PC-3 (cell line): ENCODE measurements around the gene MINK1. TPM values are rescaled to one million over a fixed set of nuclear protein-coding genes. Genes with fewer than 3 reads are reported as not detected.

Source experiments
- ATAC-seq: fragments of 200-7000 bp; cut with Tn5 transposase; 2 replicates; pipeline ENCODE4 v1.9.1; 2020; ENCODE audit warnings: mild to moderate bottlenecking, moderate library complexity
- BruUV-seq: library from RNA; stranded (reverse); fragments of 400-500 nt; replicated peaks from 2 replicates; lab custom pipeline; 2021; lab: Mats Ljungman, UMichigan
- CTCF ChIA-PET: fragments of 300-600 bp; sonication (Branson Sonifier 250); formaldehyde crosslinking; loops from one replicate; lab custom pipeline; 2022; ENCODE audit warnings: antibody characterized with exemption; lab: Charles Lee
- POLR2A ChIA-PET: fragments of 300-600 bp; sonication (Branson Sonifier 250); formaldehyde crosslinking; loops from one replicate; lab custom pipeline; 2022; ENCODE audit warnings: antibody characterized with exemption; ENCODE audit not compliant: unreplicated experiment; lab: Charles Lee
- DNase-seq: peaks from one replicate; pipeline ENCODE4 v3.0.0-alpha.2; 2015
- H2AFZ ChIP-seq: fragments of 300-600 bp; sonication (generic); 2 replicates; pipeline ENCODE4 v1.6.0; 2016; ENCODE audit warnings: antibody characterized with exemption, low read length
- H3F3A ChIP-seq: fragments of 300-600 bp; sonication (generic); one replicate; pipeline ENCODE4 v1.6.0; 2017; ENCODE audit warnings: antibody characterized with exemption, low read length, control low read depth, mild to moderate bottlenecking; ENCODE audit not compliant: unreplicated experiment
- H3K27ac ChIP-seq: fragments of 300-600 bp; sonication (generic); 2 replicates; pipeline ENCODE4 v1.5.1; 2016; ENCODE audit warnings: mild to moderate bottlenecking, low read length
- H3K27me3 ChIP-seq: fragments of 300-600 bp; sonication (generic); 2 replicates; pipeline ENCODE4 v1.6.1; 2016; ENCODE audit warnings: low read length, mixed read lengths
- H3K36me3 ChIP-seq: fragments of 300-600 bp; sonication (generic); 2 replicates; pipeline ENCODE4 v1.6.1; 2016; ENCODE audit warnings: low read depth, mixed run types, low read length, mixed read lengths
- H3K4me1 ChIP-seq: fragments of 300-600 bp; sonication (generic); 2 replicates; pipeline ENCODE4 v1.5.1; 2016; ENCODE audit warnings: low read length; ENCODE audit not compliant: insufficient read depth
- H3K4me2 ChIP-seq: fragments of 300-600 bp; sonication (generic); 2 replicates; pipeline ENCODE4 v1.6.0; 2016; ENCODE audit warnings: low read length
- H3K4me3 ChIP-seq: fragments of 300-600 bp; sonication (generic); 2 replicates; pipeline ENCODE4 v1.5.1; 2016; ENCODE audit warnings: mild to moderate bottlenecking, low read length, mixed read lengths
- H3K79me2 ChIP-seq: fragments of 300-600 bp; sonication (generic); 2 replicates; pipeline ENCODE4 v1.6.1; 2017; ENCODE audit warnings: low read length, mixed read lengths
- H3K9ac ChIP-seq: fragments of 300-600 bp; sonication (generic); 2 replicates; pipeline ENCODE4 v1.6.0; 2016; ENCODE audit warnings: mild to moderate bottlenecking, low read length
- H3K9me2 ChIP-seq: fragments of 300-600 bp; sonication (generic); replicated peaks from 2 replicates; pipeline ENCODE4 v1.6.1; 2016; ENCODE audit warnings: mixed run types, low read length, mixed read lengths
- H3K9me3 ChIP-seq: fragments of 300-600 bp; sonication (generic); 2 replicates; pipeline ENCODE4 v1.6.1; 2016; ENCODE audit warnings: low read length, mixed read lengths
- H4K20me1 ChIP-seq: fragments of 300-600 bp; sonication (generic); 2 replicates; pipeline ENCODE4 v1.6.1; 2016; ENCODE audit warnings: low read length, mixed read lengths
- CTCF ChIP-seq: fragments of 300-600 bp; sonication (generic); conservative IDR thresholded peaks from 2 replicates; pipeline ENCODE4 v1.5.1; 2017; ENCODE audit warnings: antibody characterized with exemption, low read depth, mild to moderate bottlenecking, low read length
- EZH2 ChIP-seq: fragments of 300-600 bp; sonication (generic); IDR thresholded peaks from one replicate; pipeline ENCODE4 v1.6.1; 2017; ENCODE audit warnings: antibody characterized with exemption, mild to moderate bottlenecking, low read length; ENCODE audit not compliant: unreplicated experiment
- EZH2phosphoT487 ChIP-seq: fragments of 300-600 bp; sonication (generic); IDR thresholded peaks from 2 replicates; pipeline ENCODE4 v1.6.1; 2018; ENCODE audit warnings: mild to moderate bottlenecking, antibody characterized with exemption, low read length, borderline replicate concordance
- intact Hi-C: fragments of 100-400 bp; cut with micrococcal nuclease; formaldehyde crosslinking; loops from 2 replicates; pipeline ENCODE4 v1.9.0; 2023
- total RNA-seq: library from RNA; depleted of rRNA; stranded (reverse); fragments of >200 nt; gene quantifications from 2 replicates; pipeline ENCODE4 v1.2.3, GENCODE V29; 2014

The MINK1 gene
- total RNA-seq, 1 experiment from 2014 or later = 44.5 TPM

GRCh38 chr17:4837471-4838308 lies 4.5 kb downstream of the MINK1 start:
- CTCF ChIA-PET = no interaction called here
- POLR2A ChIA-PET = no interaction called here

GRCh38 chr17:4838309-4838785 lies 5.2 kb downstream of the MINK1 start:
- intact Hi-C loops = loop anchor here (10.0 kb wide), 1 partner anchor 46 kb away; no protein-coding TSS in a partner anchor
- Histone ChIP-seq H3K27ac (no peak overlapping the region), H3K79me2 (peaks cover 97% of the 10 kb centered on the region), H3K4me3 (no peak overlapping the region), H3K9me3 (no peaks in the 10 kb centered on the region), H3K9me2 (no peaks in the 10 kb centered on the region), H2AFZ (no peak overlapping the region), H3K27me3 (no peaks in the 10 kb centered on the region), H3K4me1 (peaks cover 50% of the 10 kb centered on the region), H3F3A (no peaks in the 10 kb centered on the region), H3K36me3 (peaks cover 6% of the 10 kb centered on the region), H3K9ac (no peak overlapping the region), H4K20me1 (no peaks in the 10 kb centered on the region), H3K4me2 (no peak overlapping the region)
- ATAC-seq = no peak
- ChIA-PET CTCF (no interaction called here), POLR2A (no interaction called here)
- TF ChIP-seq CTCF (no peak), EZH2 (no peak), EZH2phosphoT487 (no peak)
- DNase-seq = no peak
- no TSS peak for BruUV-seq

More at GRCh38 chr17:4837471-4838308, 4.5 kb downstream of the MINK1 start:
- BruUV-seq = no TSS peak
- Histone ChIP-seq H2AFZ (no peak overlapping the region), H3K4me2 (no peak overlapping the region), H3K27me3 (no peaks in the 10 kb centered on the region), H3K36me3 (peaks cover 6% of the 10 kb centered on the region), H3K9ac (no peak overlapping the region), H3F3A (no peaks in the 10 kb centered on the region), H3K4me3 (no peak overlapping the region), H3K9me3 (no peaks in the 10 kb centered on the region), H3K9me2 (no peaks in the 10 kb centered on the region), H3K27ac (no peak overlapping the region), H4K20me1 (no peaks in the 10 kb centered on the region), H3K79me2 (peaks cover 92% of the 10 kb centered on the region), H3K4me1 (peaks cover 50% of the 10 kb centered on the region)
- TF ChIP-seq EZH2phosphoT487 = no peak
- TF ChIP-seq CTCF = no peak
- TF ChIP-seq EZH2 = no peak
- ATAC-seq (no peak), DNase-seq (no peak)
- intact Hi-C loops = loop anchor here (10.0 kb wide), 1 partner anchor 47 kb away; no protein-coding TSS in a partner anchor
